ENCODE measurements around the gene CCDC57. TPM values are rescaled to one million over a fixed set of nuclear protein-coding genes. Genes with fewer than 3 reads are reported as not detected.

Gene CCDC57
- total and polyA plus RNA-seq, 9 of the 15 experiments (the other 6 are each of a cell fraction or from before 2014, with no cell fraction given), result 0.83 to 36.2 (median 13.6) TPM

DNA sequence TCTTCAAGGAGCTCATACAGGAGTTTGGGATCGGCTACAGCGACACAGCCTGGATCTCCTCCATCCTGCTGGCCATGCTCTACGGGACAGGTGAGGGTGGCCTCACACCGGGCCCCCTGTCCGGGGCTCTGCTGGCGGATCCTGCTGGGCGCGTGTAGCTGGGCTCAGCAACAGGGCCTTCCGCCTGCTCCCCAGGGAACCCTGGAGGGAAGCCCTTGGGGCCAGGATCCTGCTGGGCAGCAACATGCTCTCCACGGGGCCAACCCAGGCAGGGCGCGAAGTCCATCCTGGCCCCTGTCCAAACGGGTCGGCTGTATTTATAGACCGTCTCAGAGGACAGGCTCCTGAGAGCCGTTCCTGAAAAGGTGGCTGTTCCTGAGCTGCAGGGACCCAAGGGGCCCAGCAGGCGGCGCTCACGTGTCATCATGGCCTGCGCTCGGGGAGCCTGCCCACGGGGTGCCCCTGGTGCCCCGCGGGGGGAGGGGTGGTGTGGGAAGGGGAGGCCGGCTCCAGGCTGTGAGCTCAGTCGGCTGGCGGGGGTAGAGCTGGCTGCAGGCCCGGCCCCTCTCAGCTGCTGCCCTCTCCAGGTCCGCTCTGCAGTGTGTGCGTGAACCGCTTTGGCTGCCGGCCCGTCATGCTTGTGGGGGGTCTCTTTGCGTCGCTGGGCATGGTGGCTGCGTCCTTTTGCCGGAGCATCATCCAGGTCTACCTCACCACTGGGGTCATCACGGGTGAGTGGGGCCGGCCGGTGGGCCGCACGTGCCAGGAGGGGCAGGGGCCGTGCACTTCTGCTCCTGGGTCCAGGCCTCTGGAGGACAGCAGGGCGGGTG, 23.7 kb upstream of the CCDC57 start (continued):
- no peak; the same call in 1 of the 2 replicates for TF ChIP-seq E2F4 (CRISPR knock-in tag; IDR thresholded peaks at IDR 0.05; ENCODE audit: low read depth)
- no peak for TF ChIP-seq ZNF785 (CRISPR knock-in tag; IDR thresholded peaks at IDR 0.05)
- no peak for TF ChIP-seq GTF3C2 (IDR thresholded peaks at IDR 0.05; ENCODE audit: borderline replicate concordance, extremely low read depth, insufficient read length)
- TF ChIP-seq GABPB1 (CRISPR knock-in tag; IDR thresholded peaks at IDR 0.05), result peak; percentile 61
- no peak for TF ChIP-seq JUN (IDR thresholded peaks at IDR 0.05; ENCODE audit: borderline replicate concordance, low read depth, low read length)
- TF ChIP-seq JUN (CRISPR knock-in tag; IDR thresholded peaks at IDR 0.05; ENCODE audit: borderline replicate concordance), result no peak
- peak in 1 of 2 experiments; percentile 42; a peak in 1 of 4 replicates for TF ChIP-seq SRF (CRISPR knock-in tag; IDR thresholded peaks at IDR 0.05)
- no peak for TF ChIP-seq HDAC2 (IDR thresholded peaks at IDR 0.05)
- TF ChIP-seq MYNN (IDR thresholded peaks at IDR 0.05), result peak; percentile 91
- TF ChIP-seq MYNN (CRISPR knock-in tag; IDR thresholded peaks at IDR 0.05), result no peak
- TF ChIP-seq GATAD2A (IDR thresholded peaks at IDR 0.05), result peak; percentile 88; the same call in 1 of the 2 replicates
- no peak for TF ChIP-seq SRSF9 (IDR thresholded peaks at IDR 0.05; ENCODE audit: borderline replicate concordance, low read depth, low read length)
- no peak for TF ChIP-seq FOXM1 (IDR thresholded peaks at IDR 0.05; ENCODE audit: low read depth)
- no peak for TF ChIP-seq FOXM1 (CRISPR knock-in tag; IDR thresholded peaks at IDR 0.05; ENCODE audit: low read depth)
- TF ChIP-seq MAZ (CRISPR knock-in tag; conservative IDR thresholded peaks at IDR 0.05 in 1 of 2, IDR thresholded peaks at IDR 0.05 in 1 of 2), result peak; percentile 67 to 85
- TF ChIP-seq STAT5B (CRISPR knock-in tag; IDR thresholded peaks at IDR 0.05), result no peak
- TF ChIP-seq KLF6 (CRISPR knock-in tag; IDR thresholded peaks at IDR 0.05; ENCODE audit: borderline replicate concordance), result no peak
- TF ChIP-seq ZNF3 (CRISPR knock-in tag; IDR thresholded peaks at IDR 0.05), result no peak
